ENCODE measurements around the gene ERCC2.

Gene ERCC2

DNA sequence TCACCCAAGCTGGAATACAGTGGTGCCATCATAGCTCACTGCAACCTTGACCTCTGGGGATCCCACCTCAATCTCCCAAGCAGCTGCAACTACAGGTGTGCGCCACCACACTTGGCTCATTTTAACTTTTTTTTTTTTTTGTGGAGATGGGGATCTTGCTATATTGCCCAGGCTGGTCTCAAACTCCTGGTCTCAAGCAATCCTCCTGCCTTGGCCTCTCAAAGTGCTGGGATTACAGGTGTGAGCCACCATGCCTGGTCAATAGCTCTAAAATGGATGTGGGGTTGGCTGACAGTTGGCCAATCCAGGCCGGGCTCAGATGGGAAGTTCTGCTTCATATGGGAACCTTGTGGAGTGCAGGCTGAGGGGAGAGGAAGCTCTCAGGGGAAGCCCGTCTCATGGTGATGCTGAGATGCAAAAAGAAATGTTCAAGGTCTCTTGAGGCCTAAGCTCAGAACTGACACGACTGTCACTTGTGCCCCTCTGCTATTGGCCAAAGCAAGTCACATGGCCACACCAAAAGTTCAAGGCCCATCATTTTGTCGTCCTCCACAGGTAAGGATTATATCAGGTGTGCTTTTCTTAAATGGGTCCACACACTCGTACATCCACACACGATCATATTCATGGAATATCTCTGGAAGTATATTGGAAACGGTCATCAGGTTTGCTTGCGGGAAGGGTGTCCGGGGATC lies 36.6 kb downstream of the ERCC2 start:
- no peak overlapping the region for H3K4me3 ChIP-seq (ENCODE audit: low read depth, low read length)
- TF ChIP-seq, protein P1, sequence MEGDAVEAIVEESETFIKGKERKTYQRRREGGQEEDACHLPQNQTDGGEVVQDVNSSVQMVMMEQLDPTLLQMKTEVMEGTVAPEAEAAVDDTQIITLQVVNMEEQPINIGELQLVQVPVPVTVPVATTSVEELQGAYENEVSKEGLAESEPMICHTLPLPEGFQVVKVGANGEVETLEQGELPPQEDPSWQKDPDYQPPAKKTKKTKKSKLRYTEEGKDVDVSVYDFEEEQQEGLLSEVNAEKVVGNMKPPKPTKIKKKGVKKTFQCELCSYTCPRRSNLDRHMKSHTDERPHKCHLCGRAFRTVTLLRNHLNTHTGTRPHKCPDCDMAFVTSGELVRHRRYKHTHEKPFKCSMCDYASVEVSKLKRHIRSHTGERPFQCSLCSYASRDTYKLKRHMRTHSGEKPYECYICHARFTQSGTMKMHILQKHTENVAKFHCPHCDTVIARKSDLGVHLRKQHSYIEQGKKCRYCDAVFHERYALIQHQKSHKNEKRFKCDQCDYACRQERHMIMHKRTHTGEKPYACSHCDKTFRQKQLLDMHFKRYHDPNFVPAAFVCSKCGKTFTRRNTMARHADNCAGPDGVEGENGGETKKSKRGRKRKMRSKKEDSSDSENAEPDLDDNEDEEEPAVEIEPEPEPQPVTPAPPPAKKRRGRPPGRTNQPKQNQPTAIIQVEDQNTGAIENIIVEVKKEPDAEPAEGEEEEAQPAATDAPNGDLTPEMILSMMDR (IDR thresholded peaks at IDR 0.05; ENCODE audit: control insufficient read depth, extremely low read depth, insufficient read depth): no peak
- no peak for DNase-seq (ENCODE audit: low read depth)

DNA sequence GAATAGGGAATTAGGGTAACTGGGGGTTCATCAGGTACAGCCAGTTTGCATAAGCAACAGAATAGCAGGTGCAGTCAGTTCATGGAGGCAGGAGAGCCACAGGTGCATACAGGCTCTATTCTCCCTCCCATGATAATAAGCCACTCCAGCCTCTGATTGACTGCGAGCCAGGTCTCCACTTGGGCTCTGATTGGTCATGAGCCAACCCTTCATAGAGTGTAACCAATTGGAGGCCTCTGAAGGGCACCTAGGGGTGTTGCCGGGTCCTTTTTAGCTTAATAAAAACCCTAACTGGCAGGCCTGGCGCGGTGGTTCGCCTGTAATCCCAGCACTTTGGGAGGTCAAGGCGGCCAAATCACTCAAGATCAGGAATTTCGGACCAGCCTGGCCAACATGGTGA lies 39.0 kb downstream of the ERCC2 start:
- TF ChIP-seq, protein P1 (IDR thresholded peaks at IDR 0.05; ENCODE audit: control insufficient read depth, extremely low read depth, insufficient read depth): no peak
- no peak overlapping the region for H3K4me3 ChIP-seq (ENCODE audit: low read depth, low read length)
- no peak for DNase-seq (ENCODE audit: low read depth)

DNA sequence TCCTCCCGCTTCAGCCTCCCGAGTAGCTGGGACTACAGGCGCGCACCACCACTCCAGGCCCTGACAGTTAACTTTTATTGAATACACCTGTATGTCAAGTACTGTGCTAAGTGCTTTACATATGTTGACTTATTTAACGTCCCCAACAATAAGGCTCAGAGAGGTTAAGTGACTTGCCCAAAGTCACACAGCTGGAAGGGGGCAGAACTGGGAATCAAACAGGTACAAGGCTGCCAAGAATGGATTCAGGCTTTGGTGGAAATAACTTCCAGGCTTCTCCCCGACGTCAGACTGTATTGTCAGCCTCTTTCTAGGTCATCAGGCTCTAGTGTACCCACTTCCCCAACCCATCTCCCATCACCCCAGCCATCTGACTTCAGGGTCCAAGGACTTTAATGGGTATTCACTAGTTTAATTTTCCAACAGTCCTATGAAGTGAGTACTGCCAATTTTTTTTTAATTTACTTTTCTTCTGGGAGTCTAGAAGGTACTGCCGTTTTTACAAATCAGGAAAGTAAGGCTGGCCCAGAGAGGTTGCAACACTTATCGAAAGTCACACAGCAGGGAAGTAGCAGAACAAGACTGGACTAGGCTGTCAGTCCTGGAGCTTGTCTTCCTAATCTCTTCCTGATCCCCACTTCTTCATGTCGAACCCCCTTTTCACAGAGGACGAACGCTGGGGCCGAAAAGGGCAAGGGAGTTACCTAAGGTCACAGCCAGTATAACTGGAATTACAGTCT lies 42.8 kb downstream of the ERCC2 start:
- no peak for DNase-seq (ENCODE audit: low read depth)
- TF ChIP-seq, protein P1 (IDR thresholded peaks at IDR 0.05; ENCODE audit: control insufficient read depth, extremely low read depth, insufficient read depth): no peak
- no peak overlapping the region for H3K4me3 ChIP-seq (ENCODE audit: low read depth, low read length)

DNA sequence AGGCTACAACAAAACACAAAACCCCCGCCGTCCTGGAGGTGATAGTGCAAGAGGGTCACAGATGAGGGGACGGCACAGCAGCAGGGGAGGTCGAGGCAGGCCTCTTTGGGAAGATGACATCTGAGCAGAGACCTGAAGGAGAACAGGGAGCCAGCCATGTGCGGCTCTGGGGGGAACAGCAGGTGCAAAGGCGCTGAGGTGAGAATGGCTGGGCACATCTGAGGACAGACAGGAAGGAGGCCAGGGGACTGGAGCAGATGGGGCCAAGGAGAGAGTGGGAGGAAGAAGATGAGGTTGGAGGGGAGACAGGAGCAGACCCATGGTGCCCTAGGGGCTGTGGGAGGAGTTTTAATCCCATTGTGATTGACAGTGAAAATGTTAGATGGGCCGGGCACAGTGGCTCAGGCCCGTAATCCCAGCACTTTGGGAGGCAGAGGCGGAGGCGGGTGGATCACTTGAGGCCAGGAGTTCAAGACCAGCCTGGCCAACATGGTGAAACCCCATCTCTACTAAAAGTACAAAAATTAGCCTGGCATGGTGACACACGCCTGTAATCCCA lies 45.9 kb downstream of the ERCC2 start:
- no peak overlapping the region for H3K4me3 ChIP-seq (ENCODE audit: low read depth, low read length)
- no peak for DNase-seq (ENCODE audit: low read depth)
- TF ChIP-seq, protein P1 (IDR thresholded peaks at IDR 0.05; ENCODE audit: control insufficient read depth, extremely low read depth, insufficient read depth): no peak

DNA sequence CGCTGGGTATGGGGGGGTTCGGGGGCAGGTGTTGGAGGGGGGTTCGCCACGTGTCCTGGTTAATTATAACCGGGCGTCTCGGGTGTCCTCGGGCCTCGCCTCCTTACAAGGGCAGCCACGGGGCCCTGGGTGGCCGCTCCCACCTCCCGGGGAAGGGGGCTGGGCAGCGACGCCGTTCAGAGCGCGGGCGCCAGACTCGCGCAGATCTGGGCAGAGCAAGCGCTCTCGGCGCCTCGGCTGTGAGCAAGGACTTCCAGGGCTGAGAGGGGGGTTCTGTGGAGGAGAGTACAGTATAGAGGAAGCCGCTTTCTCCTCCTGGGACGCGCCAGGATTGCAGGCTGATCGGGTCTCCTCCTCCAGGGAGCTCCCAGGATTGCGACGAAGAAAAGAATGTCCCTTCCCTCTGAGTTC lies 46.7 kb downstream of the ERCC2 start:
- TF ChIP-seq, protein P1 (IDR thresholded peaks at IDR 0.05; ENCODE audit: control insufficient read depth, extremely low read depth, insufficient read depth): no peak
- H3K4me3 ChIP-seq (ENCODE audit: low read depth, low read length): no peak overlapping the region
- no peak for DNase-seq (ENCODE audit: low read depth)

DNA sequence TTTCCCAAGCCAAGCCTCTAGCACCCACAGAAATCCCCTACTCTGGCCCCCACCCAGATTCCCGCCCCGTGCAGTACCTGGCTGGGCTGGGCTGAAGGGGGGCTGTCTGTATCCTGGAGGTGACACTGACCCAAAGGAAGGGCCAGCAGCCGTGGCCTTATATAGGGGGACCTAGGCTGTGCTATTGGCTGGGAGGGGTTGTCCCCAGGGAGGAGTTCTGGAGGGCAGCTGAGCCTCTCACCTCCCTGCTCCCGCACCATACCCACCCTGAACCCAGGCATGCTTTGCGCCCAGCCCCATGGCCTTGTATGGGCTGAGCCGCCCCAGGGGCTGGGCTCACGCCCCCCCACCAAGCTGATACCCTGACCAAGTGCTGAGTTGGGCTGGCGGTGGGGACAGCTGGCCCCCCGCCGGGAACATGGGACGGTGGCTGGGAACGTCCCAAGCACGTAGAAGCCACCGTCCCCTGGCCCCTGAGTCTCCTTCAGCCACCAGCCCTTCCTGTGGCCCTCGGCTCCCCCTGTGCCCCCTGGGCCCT lies 47.6 kb downstream of the ERCC2 start, which contains the start of gene CKM:
Gene CKM (minus strand): TSS at position 132 of the 538 bp plus-strand sequence. CDS start 3,162 bp downstream, outside the sequence.
- DNase-seq (ENCODE audit: low read depth): no peak
- TF ChIP-seq, protein P1 (IDR thresholded peaks at IDR 0.05; ENCODE audit: control insufficient read depth, extremely low read depth, insufficient read depth): no peak
- no peak within 1 kb of the TSS for H3K4me3 ChIP-seq (ENCODE audit: low read depth, low read length)

All from LNCaP clone FGC (cell line).